ENCODE measurements around the gene KBTBD8. TPM values are rescaled to one million over a fixed set of nuclear protein-coding genes. Genes with fewer than 3 reads are reported as not detected.

The KBTBD8 gene
- total and polyA plus RNA-seq, 2 of the 13 experiments (the other 11 are each of a cell fraction or from before 2014, with no cell fraction given), result 1.1 to 7.6 TPM

DNA sequence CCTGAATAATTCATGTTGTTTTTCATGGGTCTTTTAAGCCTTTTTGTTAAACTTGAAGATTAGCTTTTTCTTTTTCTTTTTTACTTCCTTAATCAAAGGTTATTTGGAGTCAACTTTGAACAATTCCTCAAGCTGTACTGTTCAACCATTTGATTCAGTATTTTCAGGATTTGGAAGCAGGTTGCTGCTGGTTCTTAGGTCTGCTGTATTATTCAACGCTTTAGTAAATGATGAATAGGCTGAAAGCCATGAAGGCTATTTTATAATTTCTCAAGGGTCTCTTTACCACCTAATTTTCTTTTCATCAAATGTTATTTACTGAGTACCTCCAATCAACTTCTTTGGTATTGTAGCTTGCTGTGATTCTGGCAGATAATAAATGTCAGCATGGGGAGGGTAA, 45.8 kb upstream of the KBTBD8 start:
- 0 out of 2 replicates have a peak, but pooled peaks cover 7% of the 10 kb centered on the region for H3K4me1 ChIP-seq (ENCODE audit: insufficient read depth, low read length)
- DNase-seq (ENCODE audit: low spot score) (no peak), ATAC-seq (no peak), FAIRE-seq (no peak)
- TF ChIP-seq, protein P1, sequence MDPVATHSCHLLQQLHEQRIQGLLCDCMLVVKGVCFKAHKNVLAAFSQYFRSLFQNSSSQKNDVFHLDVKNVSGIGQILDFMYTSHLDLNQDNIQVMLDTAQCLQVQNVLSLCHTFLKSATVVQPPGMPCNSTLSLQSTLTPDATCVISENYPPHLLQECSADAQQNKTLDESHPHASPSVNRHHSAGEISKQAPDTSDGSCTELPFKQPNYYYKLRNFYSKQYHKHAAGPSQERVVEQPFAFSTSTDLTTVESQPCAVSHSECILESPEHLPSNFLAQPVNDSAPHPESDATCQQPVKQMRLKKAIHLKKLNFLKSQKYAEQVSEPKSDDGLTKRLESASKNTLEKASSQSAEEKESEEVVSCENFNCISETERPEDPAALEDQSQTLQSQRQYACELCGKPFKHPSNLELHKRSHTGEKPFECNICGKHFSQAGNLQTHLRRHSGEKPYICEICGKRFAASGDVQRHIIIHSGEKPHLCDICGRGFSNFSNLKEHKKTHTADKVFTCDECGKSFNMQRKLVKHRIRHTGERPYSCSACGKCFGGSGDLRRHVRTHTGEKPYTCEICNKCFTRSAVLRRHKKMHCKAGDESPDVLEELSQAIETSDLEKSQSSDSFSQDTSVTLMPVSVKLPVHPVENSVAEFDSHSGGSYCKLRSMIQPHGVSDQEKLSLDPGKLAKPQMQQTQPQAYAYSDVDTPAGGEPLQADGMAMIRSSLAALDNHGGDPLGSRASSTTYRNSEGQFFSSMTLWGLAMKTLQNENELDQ (CRISPR knock-in tag; IDR thresholded peaks at IDR 0.05; ENCODE audit: borderline replicate concordance), result no peak
- TF ChIP-seq PCBP1 (IDR thresholded peaks at IDR 0.05; ENCODE audit: borderline replicate concordance, low read depth, low read length) (no peak), NBN (conservative IDR thresholded peaks at IDR 0.05) (no peak)
- CTCF ChIA-PET (ENCODE audit: low intra/inter-chr PET ratio, low total read pairs), result no interaction called here
- no peak overlapping the region for H3K4me2 ChIP-seq (ENCODE audit: low read depth, low read length)
- no peak overlapping the region for H3K9ac ChIP-seq (ENCODE audit: insufficient read depth, low read depth, low read length)
- 0% methylated on average over 1 of the region's 1 CpG for WGBS (ENCODE audit: low lambda C conversion rate)
- in situ Hi-C loops (cut with HindIII; ENCODE audit: extremely low pct_ligation_motif_present, low pct_unique_long_range_greater_than_20kb) (loop anchor here (25.0 kb wide), 1 partner anchor 410 kb away; no protein-coding TSS in a partner anchor), intact Hi-C loops (cut with micrococcal nuclease; ENCODE audit: unreplicated experiment) (no loop called here)
- POLR2A ChIA-PET, result no interaction called here
- H4K20me1 ChIP-seq (ENCODE audit: insufficient read depth, low read length), result no peaks in the 10 kb centered on the region
- H3K4me3 ChIP-seq (replicated peaks in 1 of 3; ENCODE audit: insufficient read depth in 1 of 3, low read depth in 2 of 3, low read length in 3 of 3), result no peak overlapping the region
- H3K79me2 ChIP-seq (ENCODE audit: insufficient read depth, low read length), result no peaks in the 10 kb centered on the region
- H3K27me3 ChIP-seq (ENCODE audit: control insufficient read depth in 1 of 2, insufficient read depth in 2 of 2, low read length in 2 of 2), result peaks cover 0 to 5% of the 10 kb centered on the region in 2 experiments; a peak in 1 of 5 replicates
- no TSS peak for BruUV-seq (replicated peaks)
- H3K27ac ChIP-seq (ENCODE audit: extremely low read length, insufficient read depth, low read length), result no peak overlapping the region
- H2AFZ ChIP-seq (ENCODE audit: low read length), result no peak overlapping the region
- H3K36me3 ChIP-seq (replicated peaks in 1 of 2; ENCODE audit: control insufficient read depth in 1 of 2, insufficient read depth in 2 of 2, low read length in 2 of 2), result no peaks in the 10 kb centered on the region
- H3K9me3 ChIP-seq (ENCODE audit: low read length), result no peaks in the 10 kb centered on the region

DNA sequence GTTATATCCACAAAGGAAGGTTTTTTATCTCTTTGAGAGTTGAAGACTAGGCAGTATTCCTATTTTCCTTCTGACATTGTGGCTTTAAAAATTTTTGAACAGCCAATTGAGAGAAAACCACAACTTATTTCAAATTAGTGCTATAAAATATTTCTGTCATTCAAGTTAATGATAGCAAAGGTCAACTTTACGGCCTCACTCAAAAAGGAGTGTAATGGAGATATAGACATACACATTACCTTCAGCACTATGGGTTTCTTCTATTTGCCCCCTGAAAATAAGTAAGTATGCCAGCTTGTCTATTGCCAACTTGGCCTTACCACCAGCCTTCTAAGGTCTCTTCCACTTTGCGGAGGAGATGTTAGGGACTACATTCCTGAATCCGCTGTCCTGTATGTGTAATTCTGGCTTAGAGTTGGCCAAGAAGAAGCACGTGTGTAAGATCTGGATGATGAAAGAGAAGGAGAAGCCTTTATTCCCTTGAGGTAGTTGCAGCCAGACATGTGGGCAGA, 44.1 kb upstream of the KBTBD8 start:
- Histone ChIP-seq H3K36me3 (replicated peaks in 1 of 2; ENCODE audit: control insufficient read depth in 1 of 2, insufficient read depth in 2 of 2, low read length in 2 of 2) (no peaks in the 10 kb centered on the region), H3K4me2 (ENCODE audit: low read depth, low read length) (no peak overlapping the region), H3K4me3 (replicated peaks in 1 of 3; ENCODE audit: insufficient read depth in 1 of 3, low read depth in 2 of 3, low read length in 3 of 3) (no peak overlapping the region), H3K9me3 (ENCODE audit: low read length) (no peaks in the 10 kb centered on the region), H3K27me3 (ENCODE audit: control insufficient read depth in 1 of 2, insufficient read depth in 2 of 2, low read length in 2 of 2) (peaks cover 0 to 7% of the 10 kb centered on the region in 2 experiments; a peak in 2 of 5 replicates), H3K9ac (ENCODE audit: insufficient read depth, low read depth, low read length) (no peak overlapping the region), H2AFZ (ENCODE audit: low read length) (no peak overlapping the region), H4K20me1 (ENCODE audit: insufficient read depth, low read length) (no peaks in the 10 kb centered on the region), H3K27ac (ENCODE audit: extremely low read length, insufficient read depth, low read length) (no peak overlapping the region), H3K79me2 (ENCODE audit: insufficient read depth, low read length) (no peaks in the 10 kb centered on the region), H3K4me1 (ENCODE audit: insufficient read depth, low read length) (0 out of 2 replicates have a peak, but pooled peaks cover 7% of the 10 kb centered on the region)
- 30% methylated on average over 4 of the region's 4 CpGs for WGBS (ENCODE audit: low lambda C conversion rate)
- DNase-seq (ENCODE audit: low spot score) (no peak), ATAC-seq (no peak), FAIRE-seq (no peak)
- BruUV-seq (replicated peaks), result no TSS peak
- ChIA-PET CTCF (ENCODE audit: low intra/inter-chr PET ratio, low total read pairs) (no interaction called here), POLR2A (no interaction called here)
- intact Hi-C loops (cut with micrococcal nuclease; ENCODE audit: unreplicated experiment), result no loop called here
- in situ Hi-C loops (cut with HindIII; ENCODE audit: extremely low pct_ligation_motif_present, low pct_unique_long_range_greater_than_20kb), result loop anchor here (25.0 kb wide), 1 partner anchor 408 kb away; no protein-coding TSS in a partner anchor
- TF ChIP-seq ERF (CRISPR knock-in tag; IDR thresholded peaks at IDR 0.05) (no peak), GATAD1 (CRISPR knock-in tag; IDR thresholded peaks at IDR 0.05) (no peak), MAZ (IDR thresholded peaks at IDR 0.05; ENCODE audit: borderline replicate concordance, low read depth, low read length) (no peak), MAZ (CRISPR knock-in tag; IDR thresholded peaks at IDR 0.05; ENCODE audit: low read depth) (no peak), MTF1 (CRISPR knock-in tag; IDR thresholded peaks at IDR 0.05) (no peak), ZNF543 (CRISPR knock-in tag; IDR thresholded peaks at IDR 0.05) (no peak), ZBTB42 (CRISPR knock-in tag; IDR thresholded peaks at IDR 0.05) (no peak), ZFP82 (CRISPR knock-in tag; IDR thresholded peaks at IDR 0.05; ENCODE audit: borderline replicate concordance) (no peak), REL (CRISPR knock-in tag; conservative IDR thresholded peaks at IDR 0.05) (no peak)
- TF ChIP-seq, protein P2, sequence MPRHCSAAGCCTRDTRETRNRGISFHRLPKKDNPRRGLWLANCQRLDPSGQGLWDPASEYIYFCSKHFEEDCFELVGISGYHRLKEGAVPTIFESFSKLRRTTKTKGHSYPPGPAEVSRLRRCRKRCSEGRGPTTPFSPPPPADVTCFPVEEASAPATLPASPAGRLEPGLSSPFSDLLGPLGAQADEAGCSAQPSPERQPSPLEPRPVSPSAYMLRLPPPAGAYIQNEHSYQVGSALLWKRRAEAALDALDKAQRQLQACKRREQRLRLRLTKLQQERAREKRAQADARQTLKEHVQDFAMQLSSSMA (CRISPR knock-in tag; IDR thresholded peaks at IDR 0.05), result no peak
- TF ChIP-seq, protein P3, sequence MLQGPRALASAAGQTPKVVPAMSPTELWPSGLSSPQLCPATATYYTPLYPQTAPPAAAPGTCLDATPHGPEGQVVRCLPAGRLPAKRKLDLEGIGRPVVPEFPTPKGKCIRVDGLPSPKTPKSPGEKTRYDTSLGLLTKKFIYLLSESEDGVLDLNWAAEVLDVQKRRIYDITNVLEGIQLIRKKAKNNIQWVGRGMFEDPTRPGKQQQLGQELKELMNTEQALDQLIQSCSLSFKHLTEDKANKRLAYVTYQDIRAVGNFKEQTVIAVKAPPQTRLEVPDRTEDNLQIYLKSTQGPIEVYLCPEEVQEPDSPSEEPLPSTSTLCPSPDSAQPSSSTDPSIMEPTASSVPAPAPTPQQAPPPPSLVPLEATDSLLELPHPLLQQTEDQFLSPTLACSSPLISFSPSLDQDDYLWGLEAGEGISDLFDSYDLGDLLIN (CRISPR knock-in tag; IDR thresholded peaks at IDR 0.05; ENCODE audit: borderline replicate concordance), result no peak

All from HepG2 (cell line).